Measurements from ENCODE around the gene AGPAT1. TPM values are rescaled to one million over a fixed set of nuclear protein-coding genes. Genes with fewer than 3 reads are reported as not detected.
A peak's percentile ranks its signal among the peaks of the same experiment; 100 is the strongest.

AGPAT1 gene
- total RNA-seq, 1 experiment from 2014 or later: 84.5 TPM

DNA sequence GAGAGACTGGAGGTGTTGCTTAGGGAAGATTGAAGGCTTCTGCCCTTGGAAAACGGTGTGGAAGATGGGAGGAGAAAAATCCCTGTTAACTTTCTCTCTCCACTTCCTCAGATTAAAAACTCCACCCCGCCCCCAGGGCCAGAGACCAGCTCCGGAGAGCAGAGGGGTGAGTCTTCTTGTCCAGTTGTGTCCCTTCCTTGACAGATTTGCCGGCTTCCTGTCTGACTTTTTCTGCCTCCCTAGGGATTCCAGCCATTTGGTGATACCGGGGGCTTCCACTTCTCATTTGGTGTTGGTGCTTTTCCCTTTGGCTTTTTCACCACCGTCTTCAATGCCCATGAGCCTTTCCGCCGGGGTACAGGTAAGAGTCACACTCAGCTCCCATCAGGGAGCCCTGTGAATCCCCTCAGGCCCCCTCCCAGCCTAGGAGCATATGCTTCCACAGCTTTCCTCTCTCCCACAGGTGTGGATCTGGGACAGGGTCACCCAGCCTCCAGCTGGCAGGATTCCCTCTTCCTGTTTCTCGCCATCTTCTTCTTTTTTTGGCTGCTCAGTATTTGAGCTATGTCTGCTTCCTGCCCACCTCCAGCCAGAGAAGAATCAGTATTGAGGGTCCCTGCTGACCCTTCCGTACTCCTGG, 4.0 kb upstream of the AGPAT1 start:
- Mint-ChIP-seq H3K36me3 (peaks cover 23% of the 10 kb centered on the region), H3K4me3 (peak overlapping the region; percentile 82), H3K27me3 (ENCODE audit: low read depth) (no peaks in the 10 kb centered on the region), H3K9me3 (no peaks in the 10 kb centered on the region), H3K4me1 (peaks cover 22% of the 10 kb centered on the region), H3K27ac (no peak overlapping the region)
- CTCF ChIA-PET: no interaction called here
- POLR2A ChIA-PET: no interaction called here
- ATAC-seq: no peak
- DNase-seq (ENCODE audit: low spot score): no peak
- TF ChIP-seq, protein P1, sequence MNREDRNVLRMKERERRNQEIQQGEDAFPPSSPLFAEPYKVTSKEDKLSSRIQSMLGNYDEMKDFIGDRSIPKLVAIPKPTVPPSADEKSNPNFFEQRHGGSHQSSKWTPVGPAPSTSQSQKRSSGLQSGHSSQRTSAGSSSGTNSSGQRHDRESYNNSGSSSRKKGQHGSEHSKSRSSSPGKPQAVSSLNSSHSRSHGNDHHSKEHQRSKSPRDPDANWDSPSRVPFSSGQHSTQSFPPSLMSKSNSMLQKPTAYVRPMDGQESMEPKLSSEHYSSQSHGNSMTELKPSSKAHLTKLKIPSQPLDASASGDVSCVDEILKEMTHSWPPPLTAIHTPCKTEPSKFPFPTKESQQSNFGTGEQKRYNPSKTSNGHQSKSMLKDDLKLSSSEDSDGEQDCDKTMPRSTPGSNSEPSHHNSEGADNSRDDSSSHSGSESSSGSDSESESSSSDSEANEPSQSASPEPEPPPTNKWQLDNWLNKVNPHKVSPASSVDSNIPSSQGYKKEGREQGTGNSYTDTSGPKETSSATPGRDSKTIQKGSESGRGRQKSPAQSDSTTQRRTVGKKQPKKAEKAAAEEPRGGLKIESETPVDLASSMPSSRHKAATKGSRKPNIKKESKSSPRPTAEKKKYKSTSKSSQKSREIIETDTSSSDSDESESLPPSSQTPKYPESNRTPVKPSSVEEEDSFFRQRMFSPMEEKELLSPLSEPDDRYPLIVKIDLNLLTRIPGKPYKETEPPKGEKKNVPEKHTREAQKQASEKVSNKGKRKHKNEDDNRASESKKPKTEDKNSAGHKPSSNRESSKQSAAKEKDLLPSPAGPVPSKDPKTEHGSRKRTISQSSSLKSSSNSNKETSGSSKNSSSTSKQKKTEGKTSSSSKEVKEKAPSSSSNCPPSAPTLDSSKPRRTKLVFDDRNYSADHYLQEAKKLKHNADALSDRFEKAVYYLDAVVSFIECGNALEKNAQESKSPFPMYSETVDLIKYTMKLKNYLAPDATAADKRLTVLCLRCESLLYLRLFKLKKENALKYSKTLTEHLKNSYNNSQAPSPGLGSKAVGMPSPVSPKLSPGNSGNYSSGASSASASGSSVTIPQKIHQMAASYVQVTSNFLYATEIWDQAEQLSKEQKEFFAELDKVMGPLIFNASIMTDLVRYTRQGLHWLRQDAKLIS (CRISPR knock-in tag; IDR thresholded peaks at IDR 0.05; ENCODE audit: borderline replicate concordance): no peak
- TF ChIP-seq ZBTB21 (CRISPR knock-in tag; IDR thresholded peaks at IDR 0.05; ENCODE audit: borderline replicate concordance): no peak
- no peak for TF ChIP-seq FOXK1 (CRISPR knock-in tag; IDR thresholded peaks at IDR 0.05)
- TF ChIP-seq CBFB (CRISPR knock-in tag; IDR thresholded peaks at IDR 0.05; ENCODE audit: low read depth): no peak

DNA sequence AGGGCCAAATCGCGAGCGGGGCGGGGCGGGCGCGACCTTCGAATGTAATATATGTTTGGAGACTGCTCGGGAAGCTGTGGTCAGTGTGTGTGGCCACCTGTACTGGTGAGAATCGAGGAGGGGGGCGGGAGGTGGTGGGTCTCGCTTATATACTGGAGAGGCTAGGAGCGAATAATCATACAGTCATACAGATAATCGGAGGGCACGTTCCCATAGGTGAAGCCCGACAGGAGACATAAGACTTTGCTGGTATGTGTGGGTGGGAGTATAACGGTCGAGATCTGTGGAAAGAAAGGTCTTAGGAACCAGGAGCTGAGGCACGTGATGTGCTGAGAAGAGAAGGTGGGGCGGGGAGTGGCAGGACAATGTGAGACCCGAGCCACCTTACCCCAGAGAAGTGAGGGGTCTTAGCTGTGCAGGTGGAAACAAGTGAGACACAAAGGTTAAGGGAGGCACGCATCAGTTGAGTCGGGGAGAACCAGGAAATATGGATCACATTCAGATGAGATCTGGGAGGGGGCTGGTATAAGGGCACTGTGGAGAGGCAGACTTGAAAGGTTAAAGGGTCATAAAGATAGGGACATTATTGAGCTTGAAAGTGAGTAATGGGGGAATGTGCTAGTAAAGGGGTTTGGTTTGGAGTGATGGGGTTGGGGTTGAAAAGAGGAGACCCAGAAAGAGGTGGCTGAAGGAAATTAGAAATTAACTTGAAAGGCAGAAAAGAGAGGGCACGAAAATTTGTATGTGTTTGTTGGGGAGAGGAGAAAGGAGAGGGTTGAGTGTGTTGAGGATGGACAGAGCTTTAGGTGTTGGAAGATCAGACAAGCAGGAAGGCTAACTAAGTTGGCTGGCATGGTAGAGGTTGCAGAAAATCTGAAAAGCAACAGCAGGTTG, 2.9 kb upstream of the AGPAT1 start:
- ChIA-PET POLR2A (interaction anchor here (3.7 kb wide), 1 partner anchor 16 kb away, joined by 25 read pairs; no protein-coding TSS in a partner anchor), CTCF (interaction anchor here (0.5 to 1.3 kb wide), 3 partner anchors 10 to 64 kb away, joined by 4 to 6 read pairs (median 4); no protein-coding TSS in a partner anchor)
- no peak for DNase-seq (ENCODE audit: low spot score)
- Mint-ChIP-seq H3K4me3 (peak overlapping the region; percentile 82), H3K9me3 (no peaks in the 10 kb centered on the region), H3K27ac (peak overlapping the region; percentile 98), H3K27me3 (ENCODE audit: low read depth) (no peaks in the 10 kb centered on the region), H3K36me3 (peaks cover 23% of the 10 kb centered on the region), H3K4me1 (peaks cover 32% of the 10 kb centered on the region)
- no peak for ATAC-seq
- TF ChIP-seq KAT7 (CRISPR knock-in tag; IDR thresholded peaks at IDR 0.05; ENCODE audit: borderline replicate concordance) (no peak), NFYB (CRISPR knock-in tag; conservative IDR thresholded peaks at IDR 0.05; ENCODE audit: low read depth) (no peak), EMX1 (CRISPR knock-in tag; IDR thresholded peaks at IDR 0.05) (no peak), AR (CRISPR knock-in tag; IDR thresholded peaks at IDR 0.05) (no peak), OVOL2 (CRISPR knock-in tag; IDR thresholded peaks at IDR 0.05; ENCODE audit: borderline replicate concordance) (no peak)
- TF ChIP-seq, protein P2, sequence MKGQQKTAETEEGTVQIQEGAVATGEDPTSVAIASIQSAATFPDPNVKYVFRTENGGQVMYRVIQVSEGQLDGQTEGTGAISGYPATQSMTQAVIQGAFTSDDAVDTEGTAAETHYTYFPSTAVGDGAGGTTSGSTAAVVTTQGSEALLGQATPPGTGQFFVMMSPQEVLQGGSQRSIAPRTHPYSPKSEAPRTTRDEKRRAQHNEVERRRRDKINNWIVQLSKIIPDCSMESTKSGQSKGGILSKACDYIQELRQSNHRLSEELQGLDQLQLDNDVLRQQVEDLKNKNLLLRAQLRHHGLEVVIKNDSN (CRISPR knock-in tag; IDR thresholded peaks at IDR 0.05): peak; percentile 66
- TF ChIP-seq, protein P3, sequence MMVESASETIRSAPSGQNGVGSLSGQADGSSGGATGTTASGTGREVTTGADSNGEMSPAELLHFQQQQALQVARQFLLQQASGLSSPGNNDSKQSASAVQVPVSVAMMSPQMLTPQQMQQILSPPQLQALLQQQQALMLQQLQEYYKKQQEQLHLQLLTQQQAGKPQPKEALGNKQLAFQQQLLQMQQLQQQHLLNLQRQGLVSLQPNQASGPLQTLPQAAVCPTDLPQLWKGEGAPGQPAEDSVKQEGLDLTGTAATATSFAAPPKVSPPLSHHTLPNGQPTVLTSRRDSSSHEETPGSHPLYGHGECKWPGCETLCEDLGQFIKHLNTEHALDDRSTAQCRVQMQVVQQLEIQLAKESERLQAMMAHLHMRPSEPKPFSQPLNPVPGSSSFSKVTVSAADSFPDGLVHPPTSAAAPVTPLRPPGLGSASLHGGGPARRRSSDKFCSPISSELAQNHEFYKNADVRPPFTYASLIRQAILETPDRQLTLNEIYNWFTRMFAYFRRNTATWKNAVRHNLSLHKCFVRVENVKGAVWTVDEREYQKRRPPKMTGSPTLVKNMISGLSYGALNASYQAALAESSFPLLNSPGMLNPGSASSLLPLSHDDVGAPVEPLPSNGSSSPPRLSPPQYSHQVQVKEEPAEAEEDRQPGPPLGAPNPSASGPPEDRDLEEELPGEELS (CRISPR knock-in tag; IDR thresholded peaks at IDR 0.05): 0 out of 2 replicates have a peak, but pooled peaks have one; percentile 6
- TF ChIP-seq, protein P4, sequence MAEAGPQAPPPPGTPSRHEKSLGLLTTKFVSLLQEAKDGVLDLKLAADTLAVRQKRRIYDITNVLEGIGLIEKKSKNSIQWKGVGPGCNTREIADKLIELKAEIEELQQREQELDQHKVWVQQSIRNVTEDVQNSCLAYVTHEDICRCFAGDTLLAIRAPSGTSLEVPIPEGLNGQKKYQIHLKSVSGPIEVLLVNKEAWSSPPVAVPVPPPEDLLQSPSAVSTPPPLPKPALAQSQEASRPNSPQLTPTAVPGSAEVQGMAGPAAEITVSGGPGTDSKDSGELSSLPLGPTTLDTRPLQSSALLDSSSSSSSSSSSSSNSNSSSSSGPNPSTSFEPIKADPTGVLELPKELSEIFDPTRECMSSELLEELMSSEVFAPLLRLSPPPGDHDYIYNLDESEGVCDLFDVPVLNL (CRISPR knock-in tag; IDR thresholded peaks at IDR 0.05; ENCODE audit: borderline replicate concordance, low read depth): no peak
- TF ChIP-seq, protein P5, sequence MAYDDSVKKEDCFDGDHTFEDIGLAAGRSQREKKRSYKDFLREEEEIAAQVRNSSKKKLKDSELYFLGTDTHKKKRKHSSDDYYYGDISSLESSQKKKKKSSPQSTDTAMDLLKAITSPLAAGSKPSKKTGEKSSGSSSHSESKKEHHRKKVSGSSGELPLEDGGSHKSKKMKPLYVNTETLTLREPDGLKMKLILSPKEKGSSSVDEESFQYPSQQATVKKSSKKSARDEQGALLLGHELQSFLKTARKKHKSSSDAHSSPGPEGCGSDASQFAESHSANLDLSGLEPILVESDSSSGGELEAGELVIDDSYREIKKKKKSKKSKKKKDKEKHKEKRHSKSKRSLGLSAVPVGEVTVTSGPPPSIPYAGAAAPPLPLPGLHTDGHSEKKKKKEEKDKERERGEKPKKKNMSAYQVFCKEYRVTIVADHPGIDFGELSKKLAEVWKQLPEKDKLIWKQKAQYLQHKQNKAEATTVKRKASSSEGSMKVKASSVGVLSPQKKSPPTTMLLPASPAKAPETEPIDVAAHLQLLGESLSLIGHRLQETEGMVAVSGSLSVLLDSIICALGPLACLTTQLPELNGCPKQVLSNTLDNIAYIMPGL (CRISPR knock-in tag; IDR thresholded peaks at IDR 0.05): no peak

Measured in WTC11 (cell line).